Suppressor macrophage treated with lipopolysaccharide for 1 hour (primary cell): Measurements from ENCODE around the gene ABHD6.
"Not testable (repeated sequence)": the region's sequence is repeated elsewhere in the genome, so short reads cannot be mapped to it uniquely, and the experiment has no call there.

ENCODE experiments used
- DNase-seq, 3 donors: peaks; one replicate each; pipeline ENCODE4 v3.0.0-alpha.2; 2020 to 2022

The ABHD6 gene

GRCh38 chr3:58285334-58285733 lies 47.7 kb downstream of the ABHD6 start:
- DNase-seq: no peak

GRCh38 chr3:58287354-58287753 lies 49.8 kb downstream of the ABHD6 start:
- DNase-seq: no peak

GRCh38 chr3:58288011-58288728 lies 50.6 kb downstream of the ABHD6 start:
- no peak for DNase-seq

GRCh38 chr3:58288964-58289613 lies 51.5 kb downstream of the ABHD6 start:
- DNase-seq: not testable (repeated sequence)

GRCh38 chr3:58290446-58290845 lies 52.9 kb downstream of the ABHD6 start:
- not testable (repeated sequence) for DNase-seq

- DNase-seq: no peak
Measured at GRCh38 chr3:58291671-58292338, 54.2 kb downstream of the ABHD6 start.

- no peak for DNase-seq
Measured at GRCh38 chr3:58292866-58293265, 55.3 kb downstream of the ABHD6 start.

GRCh38 chr3:58293516-58293915 lies 55.9 kb downstream of the ABHD6 start:
- no peak for DNase-seq

- no peak for DNase-seq
Measured at GRCh38 chr3:58296269-58296668, 58.7 kb downstream of the ABHD6 start.

- no peak for DNase-seq
Measured at GRCh38 chr3:58296843-58297242, 59.3 kb downstream of the ABHD6 start.

GRCh38 chr3:58298190-58298589 lies 60.6 kb downstream of the ABHD6 start:
- no peak for DNase-seq

- no peak for DNase-seq
Measured at GRCh38 chr3:58299075-58299474, 61.5 kb downstream of the ABHD6 start.

GRCh38 chr3:58299839-58300516 lies 62.4 kb downstream of the ABHD6 start:
- peak; percentile 56 to 63 (median 62) for DNase-seq

- DNase-seq: peak; percentile 99 to 100 (median 100)
Measured at GRCh38 chr3:58305882-58306711, 68.5 kb downstream of the ABHD6 start, which contains the start of the genes HTD2 and RPP14. Gene HTD2, plus strand, starts transcription at chr3:58306520. Its CDS starts 11,094 bp downstream, at chr3:58317614. Gene RPP14, plus strand, starts transcription at chr3:58306245. Its CDS starts 4,085 bp downstream, at chr3:58310330.

GRCh38 chr3:58307639-58308215 lies 70.1 kb downstream of the ABHD6 start:
- DNase-seq: peak; percentile 61 to 65 (median 64)

GRCh38 chr3:58308728-58309127 lies 71.1 kb downstream of the ABHD6 start:
- DNase-seq: peak in 1 of 3 donors; percentile 12

- DNase-seq: peak in 2 of 3 donors; percentile 26 to 35
Measured at GRCh38 chr3:58317811-58318210, 80.2 kb downstream of the ABHD6 start.

GRCh38 chr3:58321791-58322190 lies 84.2 kb downstream of the ABHD6 start:
- DNase-seq: no peak

GRCh38 chr3:58322793-58323192 lies 85.2 kb downstream of the ABHD6 start:
- no peak for DNase-seq

- DNase-seq: no peak
Measured at GRCh38 chr3:58323529-58324390, 86.2 kb downstream of the ABHD6 start.
